ENCODE measurements around the gene ARID4B. TPM values are rescaled to one million over a fixed set of nuclear protein-coding genes. Genes with fewer than 3 reads are reported as not detected.
"Not testable (repeated sequence)": the region's sequence is repeated elsewhere in the genome, so short reads cannot be mapped to it uniquely, and the experiment has no call there.

ARID4B gene
- total RNA-seq, 1 experiment from 2014 or later: 34.2 TPM

- Mint-ChIP-seq H3K36me3 (ENCODE audit: insufficient read depth, unreplicated experiment) (peaks cover 8% of the 10 kb centered on the region), H3K27ac (ENCODE audit: unreplicated experiment) (no peak overlapping the region), H3K9me3 (ENCODE audit: unreplicated experiment) (no peaks in the 10 kb centered on the region), H3K4me3 (ENCODE audit: unreplicated experiment) (no peak overlapping the region), H3K4me1 (ENCODE audit: low read depth, unreplicated experiment) (no peaks in the 10 kb centered on the region), H3K27me3 (ENCODE audit: insufficient read depth, unreplicated experiment) (no peaks in the 10 kb centered on the region)
- DNase-seq: no peak
- H3K4me1 ChIP-seq: no peaks in the 10 kb centered on the region
- no peak overlapping the region for H3K4me3 ChIP-seq (ENCODE audit: low read depth, low read length)
- intact Hi-C loops (cut with micrococcal nuclease; ENCODE audit: unreplicated experiment): no loop called here
- peaks cover 2% of the 10 kb centered on the region; the same call in 1 of the 2 replicates for H3K36me3 ChIP-seq (ENCODE audit: control insufficient read depth, insufficient read depth, low read length)
- no peaks in the 10 kb centered on the region for H3K9me3 ChIP-seq
- H3K27me3 ChIP-seq (replicated peaks; ENCODE audit: control insufficient read depth, insufficient read depth, low read length): no peaks in the 10 kb centered on the region
- BruUV-seq (replicated peaks): no TSS peak
- CTCF ChIA-PET: no interaction called here
- POLR2A ChIA-PET: no interaction called here
- TF ChIP-seq CTCF (IDR thresholded peaks at IDR 0.05; ENCODE audit: insufficient read depth in 1 of 2, low read depth in 1 of 2, low read length in 1 of 2, severe bottlenecking in 1 of 2, unreplicated experiment in 1 of 2): no peak
These were observed 68.7 kb downstream of the ARID4B start for GRCh38 chr1:235259133-235259778.

GRCh38 chr1:235258068-235258467 lies 69.9 kb downstream of the ARID4B start:
- BruUV-seq (replicated peaks); CTCF ChIA-PET; DNase-seq; H3K4me3 Mint-ChIP-seq (ENCODE audit: unreplicated experiment); intact Hi-C loops (cut with micrococcal nuclease; ENCODE audit: unreplicated experiment); H3K9me3 Mint-ChIP-seq (ENCODE audit: unreplicated experiment); H3K4me1 Mint-ChIP-seq (ENCODE audit: low read depth, unreplicated experiment); H3K27me3 Mint-ChIP-seq (ENCODE audit: insufficient read depth, unreplicated experiment); H3K36me3 ChIP-seq (ENCODE audit: control insufficient read depth, insufficient read depth, low read length); H3K27ac Mint-ChIP-seq (ENCODE audit: unreplicated experiment); H3K27me3 ChIP-seq (replicated peaks; ENCODE audit: control insufficient read depth, insufficient read depth, low read length); H3K4me1 ChIP-seq; H3K36me3 Mint-ChIP-seq (ENCODE audit: insufficient read depth, unreplicated experiment); H3K4me3 ChIP-seq (ENCODE audit: low read depth, low read length); H3K9me3 ChIP-seq: not testable (repeated sequence)
- POLR2A ChIA-PET: interaction anchor here (1.0 kb wide), 1 partner anchor 109 kb away, joined by 3 read pairs; the partner anchor contains the start of gene TBCE

GRCh38 chr1:235254721-235255120 lies 73.3 kb downstream of the ARID4B start:
- no peaks in the 10 kb centered on the region for H3K9me3 Mint-ChIP-seq (ENCODE audit: unreplicated experiment)
- Histone ChIP-seq H3K4me1 (no peaks in the 10 kb centered on the region), H3K27me3 (replicated peaks; ENCODE audit: control insufficient read depth, insufficient read depth, low read length) (no peaks in the 10 kb centered on the region), H3K36me3 (ENCODE audit: control insufficient read depth, insufficient read depth, low read length) (peaks cover 2% of the 10 kb centered on the region; the same call in 1 of the 2 replicates), H3K4me3 (ENCODE audit: low read depth, low read length) (no peak overlapping the region), H3K9me3 (no peaks in the 10 kb centered on the region)
- peaks cover 11% of the 10 kb centered on the region for H3K36me3 Mint-ChIP-seq (ENCODE audit: insufficient read depth, unreplicated experiment)
- BruUV-seq (replicated peaks): no TSS peak
- intact Hi-C loops (cut with micrococcal nuclease; ENCODE audit: unreplicated experiment): no loop called here
- H3K4me3 Mint-ChIP-seq (ENCODE audit: unreplicated experiment): no peak overlapping the region
- no peak for TF ChIP-seq CTCF (IDR thresholded peaks at IDR 0.05; ENCODE audit: insufficient read depth in 1 of 2, low read depth in 1 of 2, low read length in 1 of 2, severe bottlenecking in 1 of 2, unreplicated experiment in 1 of 2)
- H3K27ac Mint-ChIP-seq (ENCODE audit: unreplicated experiment): no peak overlapping the region
- no peaks in the 10 kb centered on the region for H3K27me3 Mint-ChIP-seq (ENCODE audit: insufficient read depth, unreplicated experiment)
- ChIA-PET CTCF (no interaction called here), POLR2A (no interaction called here)
- peaks cover 7% of the 10 kb centered on the region for H3K4me1 Mint-ChIP-seq (ENCODE audit: low read depth, unreplicated experiment)
- DNase-seq: no peak
